Karpas-422 (cell line): ENCODE data around the gene AP4M1. TPM values are rescaled to one million over a fixed set of nuclear protein-coding genes. Genes with fewer than 3 reads are reported as not detected.
A peak's percentile ranks its signal among the peaks of the same experiment; 100 is the strongest.

Experiments
- DNase-seq: peaks from one replicate; pipeline ENCODE4 v3.0.0-alpha.2; 2015
- H2AFZ ChIP-seq: fragments of 200-600 bp; sonication (generic); 2 replicates; pipeline ENCODE4 v1.6.1; 2014; ENCODE audit warnings: antibody characterized with exemption, low read length, mixed read lengths
- H3K27ac ChIP-seq: fragments of 200-600 bp; sonication (generic); 2 replicates; pipeline ENCODE4 v1.5.1; 2014; ENCODE audit warnings: mild to moderate bottlenecking, low read length, moderate library complexity
- H3K27me3 ChIP-seq: fragments of 200-600 bp; sonication (generic); 2 replicates; pipeline ENCODE4 v1.6.1; 2014; ENCODE audit warnings: low read length, mixed read lengths
- H3K36me3 ChIP-seq: fragments of 200-600 bp; sonication (generic); 2 replicates; pipeline ENCODE4 v1.6.1; 2014; ENCODE audit warnings: low read length, mixed read lengths; ENCODE audit not compliant: insufficient read depth
- H3K4me1 ChIP-seq: fragments of 200-600 bp; sonication (generic); 2 replicates; pipeline ENCODE4 v1.6.1; 2014; ENCODE audit warnings: mild to moderate bottlenecking, low read length, mixed read lengths
- H3K4me2 ChIP-seq: fragments of 200-600 bp; sonication (generic); 2 replicates; pipeline ENCODE4 v1.6.1; 2014; ENCODE audit warnings: low read length, low read depth, mild to moderate bottlenecking; ENCODE audit not compliant: poor library complexity, severe bottlenecking
- H3K4me3 ChIP-seq: fragments of 200-600 bp; sonication (generic); 2 replicates; pipeline ENCODE4 v1.5.1; 2014; ENCODE audit warnings: mild to moderate bottlenecking, antibody characterized with exemption, low read length, mixed read lengths
- H3K79me2 ChIP-seq: fragments of 200-600 bp; sonication (generic); 2 replicates; pipeline ENCODE4 v1.6.1; 2014; ENCODE audit warnings: mild to moderate bottlenecking, low read length, mixed read lengths
- H3K9ac ChIP-seq: fragments of 200-600 bp; sonication (generic); 2 replicates; pipeline ENCODE4 v1.6.0; 2014; ENCODE audit warnings: low read length
- H3K9me2 ChIP-seq: fragments of 200-600 bp; sonication (generic), shearing (Covaris generic); replicated peaks from 2 replicates; pipeline ENCODE4 v1.6.0; 2014; ENCODE audit warnings: mild to moderate bottlenecking, low read length, moderate library complexity; ENCODE audit not compliant: insufficient read depth
- H3K9me3 ChIP-seq: fragments of 300-700, 200-600 bp; sonication (generic); 2 replicates; pipeline ENCODE4 v1.6.1; 2014; ENCODE audit warnings: low read length, mixed read lengths
- H4K20me1 ChIP-seq: fragments of 200-600 bp; sonication (generic); 2 replicates; pipeline ENCODE4 v1.6.1; 2014; ENCODE audit warnings: mild to moderate bottlenecking, antibody characterized with exemption, low read length, low read depth; ENCODE audit not compliant: insufficient read depth
- total RNA-seq: library from RNA; depleted of rRNA; stranded (reverse); fragments of >200 nt; shearing (Covaris generic); gene quantifications from 2 replicates; pipeline ENCODE4 v1.2.3, GENCODE V29; 2014; ENCODE audit warnings: low replicate concordance

Gene AP4M1
- total RNA-seq, 1 experiment from 2014 or later, result 3.6 TPM

- peak within 1 kb of the TSS; percentile 77 for H2AFZ ChIP-seq
- DNase-seq, result peak; percentile 93
- H4K20me1 ChIP-seq, result no peaks in the 10 kb centered on the region
- H3K4me2 ChIP-seq, result peak within 1 kb of the TSS; percentile 96
- peaks cover 9% of the 10 kb centered on the region; the same call in 1 of the 2 replicates for H3K36me3 ChIP-seq
- no peaks in the 10 kb centered on the region for H3K9me2 ChIP-seq
- H3K9me3 ChIP-seq, result no peaks in the 10 kb centered on the region
- H3K79me2 ChIP-seq, result peaks cover 11% of the 10 kb centered on the region
- no peaks in the 10 kb centered on the region for H3K27me3 ChIP-seq
- H3K9ac ChIP-seq, result peak within 1 kb of the TSS; percentile 94
- H3K4me3 ChIP-seq, result peak within 1 kb of the TSS; percentile 96
- H3K4me1 ChIP-seq, result peaks cover 20% of the 10 kb centered on the region
- peak within 1 kb of the TSS; percentile 55; the same call in 1 of the 2 replicates for H3K27ac ChIP-seq
These were observed 12.6 kb upstream of the AP4M1 start, which contains the start of gene COPS6 for GRCh38 chr7:100088621-100089457. Gene COPS6, plus strand, starts transcription at chr7:100088969. Its CDS starts 22 bp downstream, at chr7:100088991.

DNA sequence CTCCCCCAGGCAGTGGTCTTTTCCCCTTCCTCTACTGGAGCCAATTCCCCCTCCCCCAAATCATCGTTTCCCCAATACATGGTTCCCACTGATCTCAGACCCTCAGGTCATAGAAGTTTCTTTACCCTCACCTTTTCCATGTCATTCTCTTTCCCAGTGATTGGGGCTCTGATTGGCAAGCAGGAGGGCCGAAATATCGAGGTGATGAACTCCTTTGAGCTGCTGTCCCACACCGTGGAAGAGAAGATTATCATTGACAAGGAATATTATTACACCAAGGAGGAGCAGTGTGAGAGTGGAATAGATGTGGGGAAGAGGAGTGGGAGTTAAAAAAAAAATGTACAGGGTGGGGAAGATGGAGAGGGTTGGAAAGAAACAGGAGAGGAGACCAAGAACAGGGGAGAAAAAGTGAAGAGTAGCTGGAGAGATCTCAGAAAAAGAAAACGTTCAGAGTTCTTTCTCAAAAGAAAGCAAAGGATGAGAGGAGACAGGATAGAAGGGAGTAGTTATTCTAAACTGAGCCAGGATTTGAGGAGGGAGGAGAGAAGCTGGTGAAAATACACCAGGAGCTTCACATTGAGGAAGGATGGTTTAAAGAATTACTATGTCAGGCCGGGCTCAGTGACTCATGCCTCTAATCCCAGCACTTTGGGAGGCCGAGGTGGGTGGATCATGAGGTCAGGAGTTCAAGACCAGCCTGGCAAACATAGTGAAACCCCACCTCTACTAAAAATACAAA lies 11.8 kb upstream of the AP4M1 start:
- Histone ChIP-seq H3K36me3 (peaks cover 17% of the 10 kb centered on the region; the same call in 1 of the 2 replicates), H3K79me2 (peaks cover 11% of the 10 kb centered on the region), H3K27ac (peak overlapping the region; percentile 55; the same call in 1 of the 2 replicates), H4K20me1 (no peaks in the 10 kb centered on the region), H3K9me3 (no peaks in the 10 kb centered on the region), H2AFZ (no peak overlapping the region; the same call in 1 of the 2 replicates), H3K9ac (peak overlapping the region; percentile 94), H3K9me2 (no peaks in the 10 kb centered on the region), H3K27me3 (no peaks in the 10 kb centered on the region), H3K4me3 (peak overlapping the region; percentile 96), H3K4me1 (peaks cover 20% of the 10 kb centered on the region), H3K4me2 (peak overlapping the region; percentile 96)
- no peak for DNase-seq

DNA sequence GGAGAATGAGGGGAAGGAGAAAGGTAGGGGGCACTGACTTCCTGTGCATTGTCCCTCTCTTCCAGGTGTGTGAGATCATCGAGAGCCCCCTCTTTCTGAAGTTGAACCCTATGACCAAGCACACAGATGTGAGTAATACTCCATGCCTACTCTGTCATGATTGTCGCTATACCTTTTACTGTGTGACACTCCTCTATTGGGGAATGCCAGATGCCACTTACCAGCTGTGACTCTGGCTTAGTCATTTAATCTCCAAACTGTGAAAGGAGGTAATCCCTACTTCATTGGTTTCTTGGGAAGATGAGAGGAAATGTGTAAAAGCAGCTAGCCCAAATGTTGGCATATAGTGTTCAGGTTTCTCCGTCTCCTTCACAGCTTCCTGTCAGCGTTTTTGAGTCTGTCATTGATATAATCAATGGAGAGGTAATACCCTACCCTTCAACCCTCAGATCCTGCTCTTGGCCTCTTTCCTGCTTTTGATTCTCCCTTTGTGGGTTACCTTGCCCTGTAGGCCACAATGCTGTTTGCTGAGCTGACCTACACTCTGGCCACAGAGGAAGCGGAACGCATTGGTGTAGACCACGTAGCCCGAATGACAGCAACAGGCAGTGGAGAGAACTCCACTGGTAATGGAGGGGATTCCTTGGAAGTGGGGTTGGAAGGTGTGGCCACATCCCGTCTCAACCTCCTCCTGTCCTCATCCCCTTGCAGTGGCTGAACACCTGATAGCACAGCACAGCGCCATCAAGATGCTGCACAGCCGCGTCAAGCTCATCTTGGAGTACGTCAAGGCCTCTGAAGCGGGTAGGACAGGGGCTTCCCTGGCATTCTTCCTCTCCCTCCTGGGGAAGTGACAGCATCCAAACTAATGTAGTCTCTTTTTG lies 10.7 kb upstream of the AP4M1 start:
- no peak overlapping the region for H3K4me2 ChIP-seq
- H2AFZ ChIP-seq, result no peak overlapping the region
- H3K27ac ChIP-seq, result no peak overlapping the region
- DNase-seq, result no peak
- no peaks in the 10 kb centered on the region for H3K9me3 ChIP-seq
- H4K20me1 ChIP-seq, result 0 out of 2 replicates have a peak, but pooled peaks cover 3% of the 10 kb centered on the region
- no peaks in the 10 kb centered on the region for H3K9me2 ChIP-seq
- H3K36me3 ChIP-seq, result peaks cover 25% of the 10 kb centered on the region; the same call in 1 of the 2 replicates
- H3K79me2 ChIP-seq, result peaks cover 11% of the 10 kb centered on the region
- no peak overlapping the region for H3K9ac ChIP-seq
- no peak overlapping the region for H3K4me3 ChIP-seq
- H3K4me1 ChIP-seq, result peaks cover 20% of the 10 kb centered on the region
- H3K27me3 ChIP-seq, result no peaks in the 10 kb centered on the region

- no peak overlapping the region for H2AFZ ChIP-seq
- DNase-seq, result peak; percentile 59
- no peaks in the 10 kb centered on the region for H3K27me3 ChIP-seq
- H3K79me2 ChIP-seq, result peaks cover 11% of the 10 kb centered on the region
- H3K4me1 ChIP-seq, result peaks cover 20% of the 10 kb centered on the region
- no peaks in the 10 kb centered on the region for H3K9me3 ChIP-seq
- peaks cover 31% of the 10 kb centered on the region; the same call in 1 of the 2 replicates for H3K36me3 ChIP-seq
- H3K27ac ChIP-seq, result no peak overlapping the region
- no peaks in the 10 kb centered on the region for H3K9me2 ChIP-seq
- no peak overlapping the region for H3K4me3 ChIP-seq
- 0 out of 2 replicates have a peak, but pooled peaks cover 3% of the 10 kb centered on the region for H4K20me1 ChIP-seq
- H3K9ac ChIP-seq, result no peak overlapping the region
- H3K4me2 ChIP-seq, result no peak overlapping the region
These were observed 9.8 kb upstream of the AP4M1 start for GRCh38 chr7:100091411-100092181.

DNA sequence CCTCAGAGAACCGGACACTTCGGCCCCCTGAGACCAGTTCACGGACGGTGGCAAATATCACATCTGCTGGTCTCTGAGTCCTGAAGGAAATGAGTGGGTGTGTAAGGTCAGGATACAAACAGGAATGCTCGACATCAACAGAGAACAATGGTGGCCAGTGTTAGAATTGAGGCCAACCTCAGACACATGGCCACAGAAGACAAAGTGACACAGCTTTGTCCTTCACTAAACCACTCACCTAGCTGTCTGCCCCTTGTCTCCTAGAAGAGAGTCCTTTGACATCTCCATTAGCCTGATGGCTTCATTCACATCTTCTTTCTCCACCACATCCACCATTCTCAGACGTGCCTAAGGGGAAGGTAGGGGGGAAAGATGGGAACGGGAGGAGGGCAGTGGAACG lies 8.4 kb upstream of the AP4M1 start:
- H3K9me2 ChIP-seq, result no peaks in the 10 kb centered on the region
- no peaks in the 10 kb centered on the region for H3K9me3 ChIP-seq
- H3K27ac ChIP-seq, result no peak overlapping the region
- no peak for DNase-seq
- peaks cover 12% of the 10 kb centered on the region for H3K79me2 ChIP-seq
- peaks cover 18% of the 10 kb centered on the region for H3K4me1 ChIP-seq
- no peak overlapping the region for H3K4me2 ChIP-seq
- no peak overlapping the region for H3K4me3 ChIP-seq
- no peak overlapping the region for H3K9ac ChIP-seq
- H2AFZ ChIP-seq, result no peak overlapping the region
- H3K27me3 ChIP-seq, result no peaks in the 10 kb centered on the region
- H4K20me1 ChIP-seq, result 0 out of 2 replicates have a peak, but pooled peaks cover 3% of the 10 kb centered on the region
- peaks cover 41% of the 10 kb centered on the region; the same call in 1 of the 2 replicates for H3K36me3 ChIP-seq

GRCh38 chr7:100093498-100093897 lies 7.9 kb upstream of the AP4M1 start:
- Histone ChIP-seq H3K27me3 (no peaks in the 10 kb centered on the region), H3K9ac (no peak overlapping the region), H3K4me1 (peaks cover 14% of the 10 kb centered on the region)

DNA sequence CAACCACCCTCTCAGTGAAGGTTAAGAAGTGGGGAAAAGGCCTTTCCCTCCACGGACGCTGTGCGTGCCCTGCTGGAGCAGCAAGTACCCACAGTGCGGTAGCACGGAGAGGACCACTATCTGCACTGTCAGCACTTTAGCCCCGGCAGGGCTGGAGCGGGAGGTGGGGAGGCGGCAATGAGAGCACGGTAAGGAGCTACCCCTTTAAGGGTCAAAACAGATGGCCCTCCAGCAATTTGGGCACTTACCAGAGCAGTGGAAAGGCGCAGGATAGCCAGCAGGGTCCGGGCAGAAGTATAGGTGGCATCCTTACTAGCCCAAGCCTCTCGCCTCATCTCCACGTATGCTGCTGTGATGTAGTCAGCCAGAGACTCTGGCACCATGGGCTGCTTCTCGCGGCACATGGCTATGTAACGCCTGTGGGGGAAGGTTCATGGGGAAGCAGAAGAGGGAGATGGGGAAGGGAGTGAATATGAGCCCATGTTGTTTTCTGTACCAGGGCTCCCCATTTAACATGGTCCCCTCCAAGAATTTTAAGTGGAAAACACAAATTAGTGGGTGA lies 7.4 kb upstream of the AP4M1 start:
- H3K27ac ChIP-seq, result no peak overlapping the region
- peaks cover 51% of the 10 kb centered on the region for H3K36me3 ChIP-seq
- H3K9ac ChIP-seq, result no peak overlapping the region
- H3K27me3 ChIP-seq, result no peaks in the 10 kb centered on the region
- peaks cover 13% of the 10 kb centered on the region for H3K4me1 ChIP-seq
- no peak for DNase-seq
- peaks cover 20% of the 10 kb centered on the region for H3K79me2 ChIP-seq
- H4K20me1 ChIP-seq, result 0 out of 2 replicates have a peak, but pooled peaks cover 5% of the 10 kb centered on the region
- H3K4me3 ChIP-seq, result no peak overlapping the region
- H3K9me2 ChIP-seq, result no peaks in the 10 kb centered on the region
- H2AFZ ChIP-seq, result no peak overlapping the region
- no peak overlapping the region for H3K4me2 ChIP-seq
- no peaks in the 10 kb centered on the region for H3K9me3 ChIP-seq

More at GRCh38 chr7:100093498-100093897, 7.9 kb upstream of the AP4M1 start:
- Histone ChIP-seq H3K9me2 (no peaks in the 10 kb centered on the region), H3K4me3 (no peak overlapping the region), H3K79me2 (peaks cover 16% of the 10 kb centered on the region), H3K4me2 (no peak overlapping the region), H3K27ac (no peak overlapping the region), H3K36me3 (peaks cover 46% of the 10 kb centered on the region; the same call in 1 of the 2 replicates), H2AFZ (no peak overlapping the region), H4K20me1 (0 out of 2 replicates have a peak, but pooled peaks cover 3% of the 10 kb centered on the region), H3K9me3 (no peaks in the 10 kb centered on the region)
- DNase-seq, result peak; percentile 53
